ENCODE measurements around the gene PIK3C3. TPM values are rescaled to one million over a fixed set of nuclear protein-coding genes. Genes with fewer than 3 reads are reported as not detected.
"Not testable (repeated sequence)": the region's sequence is repeated elsewhere in the genome, so short reads cannot be mapped to it uniquely, and the experiment has no call there.

PIK3C3 gene
- total RNA-seq, 4 donors from 2014 or later, result 24.3 to 39.1 (median 28.8) TPM

- intact Hi-C loops (cut with DNase I), result no loop called here
- H3K4me3 ChIP-seq, result no peak overlapping the region
- no peaks in the 10 kb centered on the region for H3K4me1 ChIP-seq
- 94% methylated on average over 2 of the region's 2 CpGs for WGBS
- DNase-seq (ENCODE audit: extremely low spot score), result no peak
- no peak overlapping the region for H3K27ac ChIP-seq (replicated peaks in 1 of 4)
- H3K36me3 ChIP-seq, result no peaks in the 10 kb centered on the region
- H3K27me3 ChIP-seq, result no peaks in the 10 kb centered on the region
- no peaks in the 10 kb centered on the region for H3K9me3 ChIP-seq
- TF ChIP-seq EP300 (IDR thresholded peaks at IDR 0.05) (no peak), CTCF (IDR thresholded peaks at IDR 0.05) (no peak), POLR2A (IDR thresholded peaks at IDR 0.05; ENCODE audit: low read depth) (no peak), POLR2AphosphoS5 (IDR thresholded peaks at IDR 0.05) (no peak)
These were observed 150.4 kb downstream of the PIK3C3 start for GRCh38 chr18:42105394-42105793.

- no peak overlapping the region for H3K4me3 ChIP-seq
- H3K36me3 ChIP-seq, result no peaks in the 10 kb centered on the region
- no peaks in the 10 kb centered on the region for H3K27me3 ChIP-seq
- 45% methylated on average over 2 of the region's 2 CpGs for WGBS
- intact Hi-C loops (cut with DNase I), result no loop called here
- no peak for DNase-seq (ENCODE audit: extremely low spot score)
- H3K27ac ChIP-seq (replicated peaks in 1 of 4), result no peak overlapping the region
- H3K4me1 ChIP-seq, result no peaks in the 10 kb centered on the region
- TF ChIP-seq POLR2A (IDR thresholded peaks at IDR 0.05; ENCODE audit: low read depth), result no peak
- no peaks in the 10 kb centered on the region for H3K9me3 ChIP-seq
These were observed 151.8 kb downstream of the PIK3C3 start for GRCh38 chr18:42106784-42107183.

GRCh38 chr18:42107287-42107686, 152.3 kb downstream of the PIK3C3 start:
- Histone ChIP-seq H3K36me3 (no peaks in the 10 kb centered on the region), H3K4me3 (no peak overlapping the region), H3K9me3 (no peaks in the 10 kb centered on the region), H3K27ac (replicated peaks in 1 of 4) (no peak overlapping the region), H3K27me3 (no peaks in the 10 kb centered on the region), H3K4me1 (no peaks in the 10 kb centered on the region)
- DNase-seq (ENCODE audit: extremely low spot score), result no peak
- TF ChIP-seq EP300 (IDR thresholded peaks at IDR 0.05), result no peak
- TF ChIP-seq CTCF (IDR thresholded peaks at IDR 0.05), result no peak
- TF ChIP-seq POLR2A (IDR thresholded peaks at IDR 0.05; ENCODE audit: low read depth), result no peak
- TF ChIP-seq POLR2AphosphoS5 (IDR thresholded peaks at IDR 0.05), result no peak
- intact Hi-C loops (cut with DNase I), result no loop called here
- 82% methylated on average over 4 of the region's 4 CpGs for WGBS

DNA sequence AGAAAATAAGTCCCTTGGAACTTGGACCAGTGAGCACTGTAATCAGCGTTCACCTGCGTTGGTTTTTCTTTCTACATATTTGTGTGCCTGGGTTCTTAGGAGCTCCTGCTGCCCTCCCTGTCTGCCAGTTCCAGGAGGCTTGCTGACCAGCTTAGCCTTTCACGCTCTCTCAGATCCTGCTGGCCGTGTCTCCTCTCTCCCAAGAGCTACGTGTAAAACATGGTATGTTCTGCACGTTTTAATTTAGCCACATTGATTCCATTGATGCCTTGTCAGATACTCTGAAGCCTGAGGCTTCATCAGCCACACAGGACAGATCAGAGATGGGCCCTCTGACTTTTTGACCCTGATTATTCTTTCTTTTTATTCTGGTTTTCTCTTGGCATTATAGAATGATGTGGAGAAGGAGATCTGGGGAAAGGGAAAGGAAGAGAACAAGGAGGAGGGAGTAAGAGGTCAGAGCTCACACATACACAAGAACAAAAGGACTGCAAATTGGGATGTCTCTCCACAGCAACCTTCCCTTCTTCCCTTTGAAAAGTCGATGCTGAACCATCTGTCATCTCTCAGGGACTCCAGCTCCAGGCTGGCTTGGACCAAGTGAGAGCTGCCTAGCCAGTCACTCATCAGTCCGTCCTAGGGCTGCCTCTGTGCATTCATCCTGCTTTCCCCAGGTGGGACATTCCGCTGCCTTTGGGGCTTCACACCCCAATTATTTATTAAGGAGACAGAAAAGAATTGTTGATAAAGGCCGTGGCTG, 152.8 kb downstream of the PIK3C3 start:
- H3K4me3 ChIP-seq, result no peak overlapping the region
- intact Hi-C loops (cut with DNase I), result no loop called here
- no peak overlapping the region for H3K27ac ChIP-seq (replicated peaks in 1 of 4)
- H3K27me3 ChIP-seq, result no peaks in the 10 kb centered on the region
- no peak for DNase-seq (ENCODE audit: extremely low spot score)
- H3K36me3 ChIP-seq, result no peaks in the 10 kb centered on the region
- H3K4me1 ChIP-seq, result no peaks in the 10 kb centered on the region
- H3K9me3 ChIP-seq, result no peaks in the 10 kb centered on the region
- TF ChIP-seq EP300 (IDR thresholded peaks at IDR 0.05) (no peak), POLR2A (IDR thresholded peaks at IDR 0.05; ENCODE audit: low read depth) (no peak), POLR2AphosphoS5 (IDR thresholded peaks at IDR 0.05) (no peak), CTCF (IDR thresholded peaks at IDR 0.05) (no peak)
- 74% methylated on average over 10 of the region's 10 CpGs for WGBS

- H3K36me3 ChIP-seq; H3K4me3 ChIP-seq; DNase-seq (ENCODE audit: extremely low spot score); H3K9me3 ChIP-seq; H3K27me3 ChIP-seq; H3K27ac ChIP-seq (replicated peaks in 1 of 4): not testable (repeated sequence)
- peaks cover 0 to 13% (median 8%) of the 10 kb centered on the region in 4 donors for H3K4me1 ChIP-seq
- WGBS, result 93% methylated on average over 5 of the region's 5 CpGs
- intact Hi-C loops (cut with DNase I), result loop anchor here (5.0 to 10.0 kb wide), 3 partner anchors 163 to 1473 kb away; no protein-coding TSS in a partner anchor
These were observed 157.1 kb downstream of the PIK3C3 start for GRCh38 chr18:42112147-42112546.

Data from esophagus muscularis mucosa (tissue), 4 donors.